Panc1 (cell line): ENCODE data around the gene RUFY1. TPM values are rescaled to one million over a fixed set of nuclear protein-coding genes. Genes with fewer than 3 reads are reported as not detected.
"Not testable (repeated sequence)": the region's sequence is repeated elsewhere in the genome, so short reads cannot be mapped to it uniquely, and the experiment has no call there.

Source experiments
- ATAC-seq: fragments of 200-7000 bp; cut with Tn5 transposase; 2 replicates; pipeline ENCODE4 v1.9.1; 2020; ENCODE audit warnings: mild to moderate bottlenecking, moderate library complexity
- BruUV-seq: library from RNA; stranded (reverse); fragments of 400-500 nt; replicated peaks from 2 replicates; lab custom pipeline; 2021; lab: Mats Ljungman, UMichigan
- CTCF ChIA-PET: fragments of 300-600 bp; sonication (Branson Sonifier 250); formaldehyde crosslinking; loops from one replicate; lab custom pipeline; 2022; ENCODE audit warnings: antibody characterized with exemption; lab: Charles Lee
- POLR2A ChIA-PET: fragments of 300-600 bp; sonication (Branson Sonifier 250); formaldehyde crosslinking; loops from one replicate; lab custom pipeline; 2022; ENCODE audit warnings: antibody characterized with exemption; lab: Charles Lee
- DNase-seq: peaks from one replicate; pipeline ENCODE4 v3.0.0-alpha.2; 2010; ENCODE audit warnings: low read depth, low spot score
- H3K27ac ChIP-seq: 2 replicates; pipeline ENCODE4 v1.5.1; 2011; ENCODE audit warnings: mild to moderate bottlenecking, low read length, inconsistent platforms
- H3K27me3 ChIP-seq: fragments of 200-500 bp; sonication (Bioruptor generic); 2 replicates; pipeline ENCODE4 v1.6.0; 2014; ENCODE audit warnings: low read length, inconsistent platforms; ENCODE audit not compliant: control insufficient read depth, insufficient read depth
- H3K36me3 ChIP-seq: fragments of 200-500 bp; sonication (Bioruptor generic); 2 replicates; pipeline ENCODE4 v1.5.1; 2014; ENCODE audit warnings: inconsistent platforms, mild to moderate bottlenecking, low read length, moderate library complexity; ENCODE audit not compliant: control insufficient read depth, insufficient read depth
- H3K4me1 ChIP-seq: 2 replicates; pipeline ENCODE4 v1.5.1; 2011; ENCODE audit warnings: inconsistent platforms, mild to moderate bottlenecking, low read length, moderate library complexity; ENCODE audit not compliant: control insufficient read depth, insufficient read depth
- H3K4me3 ChIP-seq, 2 experiments: 2 replicates each; pipeline ENCODE4 v1.5.1; 2011 to 2012; ENCODE audit warnings: low read depth in 2 of 2, low read length in 2 of 2, mild to moderate bottlenecking in 2 of 2, inconsistent platforms in 1 of 2, moderate library complexity in 1 of 2
- H3K9me3 ChIP-seq: fragments of 200-500 bp; sonication (Bioruptor generic); 2 replicates; pipeline ENCODE4 v1.5.1; 2014; ENCODE audit warnings: low read depth, mild to moderate bottlenecking, inconsistent platforms, low read length, moderate library complexity; ENCODE audit not compliant: control insufficient read depth, insufficient read depth
- POLR2AphosphoS5 ChIP-seq: IDR thresholded peaks from 2 replicates; pipeline ENCODE4 v1.6.1; 2012; ENCODE audit warnings: mild to moderate bottlenecking, low read depth, low read length, moderate library complexity
- SIN3A ChIP-seq: IDR thresholded peaks from 2 replicates; pipeline ENCODE4 v1.6.1; 2012; ENCODE audit warnings: low read depth, mild to moderate bottlenecking, low read length, moderate library complexity, borderline replicate concordance; ENCODE audit not compliant: insufficient read depth
- TCF7L2 ChIP-seq: IDR thresholded peaks from 2 replicates; pipeline ENCODE4 v1.6.1; 2011; ENCODE audit warnings: mild to moderate bottlenecking, low read depth, low read length, inconsistent platforms
- in situ Hi-C: cut with HindIII; loops from 2 replicates; pipeline ENCODE4 v1.10.0; 2016; ENCODE audit warnings: low sequenced_read_pairs, low pct_unique_long_range_greater_than_20kb
- intact Hi-C: fragments of 100-400 bp; cut with micrococcal nuclease; formaldehyde crosslinking; loops from one replicate; pipeline ENCODE4 v1.10.0; 2022; ENCODE audit not compliant: unreplicated experiment
- total RNA-seq: library from RNA; stranded (reverse); gene quantifications from one replicate; pipeline ENCODE4 v1.2.1, GENCODE V29; 2021; ENCODE audit not compliant: unreplicated experiment
- TF ChIP-seq, protein P1 (sequence below), 2 experiments: IDR thresholded peaks; 2 replicates each; pipeline ENCODE4 v1.6.1; 2011 to 2012; ENCODE audit warnings: low read depth in 2 of 2, control low read depth in 1 of 2, low read length in 1 of 2, mild to moderate bottlenecking in 1 of 2, moderate library complexity in 1 of 2; ENCODE audit not compliant: insufficient read depth in 1 of 2
- TF ChIP-seq, protein P2 (sequence below): fragments of 450-650 bp; IDR thresholded peaks from 2 replicates; pipeline ENCODE4 v1.5.1; 2017; ENCODE audit warnings: mild to moderate bottlenecking

The RUFY1 gene
- total RNA-seq, 1 experiment from 2014 or later, result 66.3 TPM

DNA sequence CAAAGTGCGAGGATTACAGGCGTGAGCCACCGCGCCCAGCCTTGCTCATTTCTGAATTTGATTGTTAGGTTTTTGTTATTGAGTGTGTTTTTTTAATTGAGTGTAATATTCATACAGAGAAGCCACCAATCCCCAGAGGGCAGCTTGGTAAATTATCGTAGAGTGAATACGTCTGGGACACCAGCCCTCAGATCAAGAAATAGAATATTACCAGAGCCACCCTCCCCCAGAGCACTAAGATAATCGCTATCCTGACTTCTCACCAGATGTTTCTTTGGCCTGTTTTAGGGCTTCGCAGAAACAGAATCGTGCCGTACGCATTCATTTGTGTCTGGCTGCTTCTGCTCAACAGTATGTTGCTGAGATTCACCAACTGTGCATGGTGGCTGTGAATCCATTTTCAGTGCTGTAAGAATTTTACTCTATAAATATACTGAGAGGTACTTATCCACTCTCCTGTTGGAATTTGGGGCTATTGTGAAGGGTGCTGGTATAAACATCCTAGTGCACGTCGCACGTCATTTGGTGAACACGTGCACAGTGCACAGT is 37.8 kb upstream of the RUFY1 start:
- in situ Hi-C loops, result no loop called here
- no peak for TF ChIP-seq POLR2AphosphoS5
- TF ChIP-seq, protein P1, sequence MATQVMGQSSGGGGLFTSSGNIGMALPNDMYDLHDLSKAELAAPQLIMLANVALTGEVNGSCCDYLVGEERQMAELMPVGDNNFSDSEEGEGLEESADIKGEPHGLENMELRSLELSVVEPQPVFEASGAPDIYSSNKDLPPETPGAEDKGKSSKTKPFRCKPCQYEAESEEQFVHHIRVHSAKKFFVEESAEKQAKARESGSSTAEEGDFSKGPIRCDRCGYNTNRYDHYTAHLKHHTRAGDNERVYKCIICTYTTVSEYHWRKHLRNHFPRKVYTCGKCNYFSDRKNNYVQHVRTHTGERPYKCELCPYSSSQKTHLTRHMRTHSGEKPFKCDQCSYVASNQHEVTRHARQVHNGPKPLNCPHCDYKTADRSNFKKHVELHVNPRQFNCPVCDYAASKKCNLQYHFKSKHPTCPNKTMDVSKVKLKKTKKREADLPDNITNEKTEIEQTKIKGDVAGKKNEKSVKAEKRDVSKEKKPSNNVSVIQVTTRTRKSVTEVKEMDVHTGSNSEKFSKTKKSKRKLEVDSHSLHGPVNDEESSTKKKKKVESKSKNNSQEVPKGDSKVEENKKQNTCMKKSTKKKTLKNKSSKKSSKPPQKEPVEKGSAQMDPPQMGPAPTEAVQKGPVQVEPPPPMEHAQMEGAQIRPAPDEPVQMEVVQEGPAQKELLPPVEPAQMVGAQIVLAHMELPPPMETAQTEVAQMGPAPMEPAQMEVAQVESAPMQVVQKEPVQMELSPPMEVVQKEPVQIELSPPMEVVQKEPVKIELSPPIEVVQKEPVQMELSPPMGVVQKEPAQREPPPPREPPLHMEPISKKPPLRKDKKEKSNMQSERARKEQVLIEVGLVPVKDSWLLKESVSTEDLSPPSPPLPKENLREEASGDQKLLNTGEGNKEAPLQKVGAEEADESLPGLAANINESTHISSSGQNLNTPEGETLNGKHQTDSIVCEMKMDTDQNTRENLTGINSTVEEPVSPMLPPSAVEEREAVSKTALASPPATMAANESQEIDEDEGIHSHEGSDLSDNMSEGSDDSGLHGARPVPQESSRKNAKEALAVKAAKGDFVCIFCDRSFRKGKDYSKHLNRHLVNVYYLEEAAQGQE (IDR thresholded peaks at IDR 0.05; ENCODE audit: insufficient read depth in 1 of 2, low read depth in 2 of 2, low read length in 1 of 2), result no peak
- no peak for TF ChIP-seq TCF7L2
- TF ChIP-seq, protein P2, sequence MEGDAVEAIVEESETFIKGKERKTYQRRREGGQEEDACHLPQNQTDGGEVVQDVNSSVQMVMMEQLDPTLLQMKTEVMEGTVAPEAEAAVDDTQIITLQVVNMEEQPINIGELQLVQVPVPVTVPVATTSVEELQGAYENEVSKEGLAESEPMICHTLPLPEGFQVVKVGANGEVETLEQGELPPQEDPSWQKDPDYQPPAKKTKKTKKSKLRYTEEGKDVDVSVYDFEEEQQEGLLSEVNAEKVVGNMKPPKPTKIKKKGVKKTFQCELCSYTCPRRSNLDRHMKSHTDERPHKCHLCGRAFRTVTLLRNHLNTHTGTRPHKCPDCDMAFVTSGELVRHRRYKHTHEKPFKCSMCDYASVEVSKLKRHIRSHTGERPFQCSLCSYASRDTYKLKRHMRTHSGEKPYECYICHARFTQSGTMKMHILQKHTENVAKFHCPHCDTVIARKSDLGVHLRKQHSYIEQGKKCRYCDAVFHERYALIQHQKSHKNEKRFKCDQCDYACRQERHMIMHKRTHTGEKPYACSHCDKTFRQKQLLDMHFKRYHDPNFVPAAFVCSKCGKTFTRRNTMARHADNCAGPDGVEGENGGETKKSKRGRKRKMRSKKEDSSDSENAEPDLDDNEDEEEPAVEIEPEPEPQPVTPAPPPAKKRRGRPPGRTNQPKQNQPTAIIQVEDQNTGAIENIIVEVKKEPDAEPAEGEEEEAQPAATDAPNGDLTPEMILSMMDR, result no peak
- no peaks in the 10 kb centered on the region for H3K4me1 ChIP-seq
- POLR2A ChIA-PET, result no interaction called here
- BruUV-seq, result no TSS peak
- CTCF ChIA-PET, result no interaction called here
- no peaks in the 10 kb centered on the region for H3K27me3 ChIP-seq
- intact Hi-C loops, result no loop called here
- H3K36me3 ChIP-seq, result no peaks in the 10 kb centered on the region
- H3K4me3 ChIP-seq, result no peak overlapping the region
- H3K27ac ChIP-seq, result no peak overlapping the region
- no peak for DNase-seq
- no peak for ATAC-seq
- H3K9me3 ChIP-seq, result no peaks in the 10 kb centered on the region

DNA sequence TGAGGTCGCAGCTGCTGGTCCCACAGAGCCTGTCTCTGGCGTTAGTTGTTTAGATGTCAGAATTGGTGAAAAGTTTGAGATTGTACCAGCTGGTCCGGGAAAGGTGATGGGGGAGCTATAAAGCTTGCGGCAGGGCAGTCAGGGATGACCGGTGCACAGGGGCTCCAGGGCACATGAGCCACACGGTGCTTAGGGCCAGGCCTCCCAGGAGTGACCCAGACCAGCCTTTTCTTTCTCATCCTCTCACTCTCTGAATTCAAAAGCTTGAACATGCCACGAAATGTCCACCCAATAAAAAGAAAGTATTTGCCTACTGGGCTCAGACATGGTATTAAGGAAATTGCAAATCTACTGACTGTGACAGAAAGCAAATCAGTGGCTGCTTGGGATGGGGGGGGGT is 34.9 kb upstream of the RUFY1 start:
- H3K4me3 ChIP-seq, DNase-seq, intact Hi-C loops, POLR2A ChIA-PET, H3K36me3 ChIP-seq, H3K4me1 ChIP-seq, H3K9me3 ChIP-seq, in situ Hi-C loops, H3K27ac ChIP-seq, CTCF ChIA-PET, BruUV-seq, H3K27me3 ChIP-seq, ATAC-seq: not testable (repeated sequence)

DNA sequence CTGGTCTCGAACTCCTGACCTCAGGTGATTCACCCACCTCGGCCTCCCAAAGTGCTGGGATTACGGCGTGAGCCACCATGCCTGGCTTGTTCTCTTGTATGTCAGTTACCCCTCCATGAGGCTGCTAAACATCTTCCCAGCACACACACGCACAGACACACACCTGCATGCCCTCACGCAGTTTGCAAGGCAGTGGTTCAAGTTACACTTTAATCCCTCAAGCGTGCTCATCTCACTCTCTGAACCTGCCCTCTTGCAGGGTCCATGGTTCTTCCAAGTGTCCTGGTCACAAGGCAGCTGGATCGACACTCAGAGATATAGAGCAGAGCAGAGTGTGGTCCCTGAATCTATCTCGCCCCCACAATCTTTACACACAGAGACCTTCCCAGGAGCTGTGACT is 34.1 kb upstream of the RUFY1 start:
- no peak overlapping the region for H3K27ac ChIP-seq
- ChIA-PET CTCF (interaction anchor here (0.6 kb wide), 1 partner anchor 1019 kb away, joined by 3 read pairs; no protein-coding TSS in a partner anchor), POLR2A (no interaction called here)
- TF ChIP-seq SIN3A, result no peak
- TF ChIP-seq, protein P2, result no peak
- TF ChIP-seq TCF7L2, result no peak
- TF ChIP-seq, protein P1 (IDR thresholded peaks at IDR 0.05; ENCODE audit: insufficient read depth in 1 of 2, low read depth in 2 of 2, low read length in 1 of 2), result no peak
- no peak for TF ChIP-seq POLR2AphosphoS5
- in situ Hi-C loops (no loop called here), intact Hi-C loops (no loop called here)
- DNase-seq (no peak), ATAC-seq (no peak)
- H3K9me3 ChIP-seq, result no peaks in the 10 kb centered on the region
- BruUV-seq, result no TSS peak
- H3K27me3 ChIP-seq, result no peaks in the 10 kb centered on the region
- no peaks in the 10 kb centered on the region for H3K4me1 ChIP-seq
- no peaks in the 10 kb centered on the region for H3K36me3 ChIP-seq
- H3K4me3 ChIP-seq, result no peak overlapping the region
